ENCODE results near the gene GPR78.

DNA sequence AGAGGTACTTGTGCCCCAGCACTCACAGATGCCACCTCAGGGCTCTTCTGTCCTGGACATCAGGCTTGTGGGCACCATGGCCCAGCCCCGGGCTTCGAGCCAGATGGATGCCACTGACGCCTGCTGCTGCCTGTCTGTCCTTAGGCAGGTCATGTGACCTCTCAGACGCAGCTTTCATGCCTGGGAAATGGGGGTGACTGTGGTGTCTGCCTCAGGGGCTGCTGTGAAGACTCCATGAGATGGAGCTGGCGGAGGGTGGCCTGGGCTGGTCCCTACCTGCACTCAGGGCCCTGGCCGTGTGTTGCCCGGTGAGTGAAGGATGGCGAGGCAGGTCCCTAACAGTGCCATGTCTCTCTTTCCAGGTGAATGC is 18.9 kb downstream of the GPR78 start:
- TF ChIP-seq CTCF (IDR thresholded peaks at IDR 0.05; ENCODE audit: low read length): no peak
- TF ChIP-seq EZH2 (optimal IDR thresholded peaks at IDR 0.05; ENCODE audit: low read depth, low read length): no peak

Data from MM.1S (cell line).